HepG2 (cell line): ENCODE measurements around the gene AP3D1. TPM values are rescaled to one million over a fixed set of nuclear protein-coding genes. Genes with fewer than 3 reads are reported as not detected.

Source experiments
- ATAC-seq: fragments of 200-7000 bp; cut with Tn5 transposase; 3 replicates; pipeline ENCODE4 v1.9.1; 2020; ENCODE audit warnings: mild to moderate bottlenecking, moderate library complexity
- BruUV-seq: library from RNA; stranded (reverse); fragments of 400-500 nt; replicated peaks from 2 replicates; lab custom pipeline; 2021; lab: Mats Ljungman, UMichigan
- CTCF ChIA-PET: fragments of 300-600 bp; formaldehyde crosslinking; extraction: SDS; loops from one replicate; lab custom pipeline; 2021; ENCODE audit warnings: low total read pairs, inconsistent platforms, low intra/inter-chr PET ratio; lab: Yijun Ruan, JAX
- POLR2A ChIA-PET: fragments of 350-600 bp; sonication (Branson Sonifier 250); formaldehyde crosslinking; loops from one replicate; lab custom pipeline; 2020; ENCODE audit warnings: antibody characterized with exemption, inconsistent platforms; lab: Yijun Ruan, JAX
- DNase-seq: peaks from one replicate; pipeline ENCODE4 v3.0.0-alpha.2; 2015; ENCODE audit warnings: low spot score
- FAIRE-seq: peaks from 3 replicates; lab custom pipeline; 2011; peaks lifted over from hg19 to GRCh38; lab: Jason Lieb, UNC
- H2AFZ ChIP-seq: one replicate; pipeline ENCODE4 v1.6.1; 2011; ENCODE audit warnings: low read length, inconsistent platforms
- H3K27ac ChIP-seq: fragments of 300-600 bp; 3 replicates; pipeline ENCODE4 v1.8.0; 2011; ENCODE audit warnings: mixed run types, mild to moderate bottlenecking, mixed read lengths, low read length, inconsistent platforms; ENCODE audit not compliant: insufficient read depth; ENCODE audit errors: extremely low read length
- H3K27me3 ChIP-seq, 2 experiments: fragments of 200-600 bp in 1 of 2; 2 replicates in 1 of 2; 3 replicates in 1 of 2; pipeline versions ENCODE4 v1.6.0 to v1.8.0; 2011; ENCODE audit warnings: low read length in 2 of 2, mild to moderate bottlenecking in 2 of 2, moderate library complexity in 2 of 2, inconsistent platforms in 1 of 2; ENCODE audit not compliant: insufficient read depth in 2 of 2, control insufficient read depth in 1 of 2
- H3K36me3 ChIP-seq, 2 experiments: fragments of 200-600 bp in 1 of 2; replicated peaks in 1 of 2; 2 replicates in 1 of 2; 3 replicates in 1 of 2; pipeline versions ENCODE4 v1.5.1 to v1.8.0; 2011; ENCODE audit warnings: low read length in 2 of 2, inconsistent platforms in 1 of 2; ENCODE audit not compliant: insufficient read depth in 2 of 2, control insufficient read depth in 1 of 2
- H3K4me1 ChIP-seq: 2 replicates; pipeline ENCODE4 v1.5.1; 2012; ENCODE audit warnings: low read length, inconsistent platforms; ENCODE audit not compliant: insufficient read depth
- H3K4me2 ChIP-seq: 2 replicates; pipeline ENCODE4 v1.6.0; 2011; ENCODE audit warnings: low read depth, low read length, inconsistent platforms
- H3K4me3 ChIP-seq, 3 experiments: fragments of 200-600 bp in 1 of 3; sonication (generic), shearing (Covaris generic) in 1 of 3; replicated peaks in 1 of 3; 2 replicates each; pipeline ENCODE4 v1.5.1; 2011 to 2016; ENCODE audit warnings: low read length in 3 of 3, inconsistent platforms in 2 of 3, low read depth in 2 of 3, mild to moderate bottlenecking in 2 of 3, control low read depth in 1 of 3, mixed read lengths in 1 of 3; ENCODE audit not compliant: insufficient read depth in 1 of 3
- H3K79me2 ChIP-seq: one replicate; pipeline ENCODE4 v1.6.1; 2011; ENCODE audit warnings: low read length, inconsistent platforms; ENCODE audit not compliant: insufficient read depth
- H3K9ac ChIP-seq: 2 replicates; pipeline ENCODE4 v1.6.0; 2011; ENCODE audit warnings: mild to moderate bottlenecking, low read depth, low read length, inconsistent platforms; ENCODE audit not compliant: insufficient read depth
- H3K9me3 ChIP-seq: 2 replicates; pipeline ENCODE4 v1.5.1; 2012; ENCODE audit warnings: mild to moderate bottlenecking, low read length
- H4K20me1 ChIP-seq: 2 replicates; pipeline ENCODE4 v1.6.0; 2011; ENCODE audit warnings: inconsistent platforms, mild to moderate bottlenecking, low read length, moderate library complexity; ENCODE audit not compliant: insufficient read depth
- CEBPG ChIP-seq: IDR thresholded peaks from 2 replicates; pipeline ENCODE4 v1.6.1; 2016
- IRF2 ChIP-seq: IDR thresholded peaks from 2 replicates; pipeline ENCODE4 v1.6.1; 2018; ENCODE audit warnings: missing genetic modification reagents, missing compliant biosample characterization
- MXD3 ChIP-seq: IDR thresholded peaks from 2 replicates; pipeline ENCODE4 v1.6.1; 2016; ENCODE audit warnings: mild to moderate bottlenecking, missing biosample characterization, missing genetic modification reagents
- MXI1 ChIP-seq: IDR thresholded peaks from 3 replicates; pipeline ENCODE4 v1.6.1; 2012; ENCODE audit warnings: low read depth, low read length, inconsistent platforms, borderline replicate concordance
- PTBP1 ChIP-seq: fragments of 200-400 bp; formaldehyde crosslinking; IDR thresholded peaks from 2 replicates; pipeline ENCODE4 v1.6.1; 2018; ENCODE audit warnings: low read length, low read depth; ENCODE audit not compliant: poor library complexity, severe bottlenecking
- REPIN1 ChIP-seq: sonication (generic); formaldehyde crosslinking; IDR thresholded peaks from 2 replicates; pipeline ENCODE4 v1.8.0; 2022; ENCODE audit warnings: missing genetic modification reagents, low read depth, mild to moderate bottlenecking, borderline replicate concordance
- SOX13 ChIP-seq, 3 experiments: fragments of 450-650 bp in 1 of 3; sonication (generic) in 1 of 3; formaldehyde crosslinking in 1 of 3; IDR thresholded peaks in 2 of 3; conservative IDR thresholded peaks in 1 of 3; 2 replicates each; pipeline versions ENCODE4 v1.5.0 to v1.6.1; 2016 to 2020; ENCODE audit warnings: antibody characterized with exemption in 1 of 3, mild to moderate bottlenecking in 1 of 3, missing compliant biosample characterization in 1 of 3, missing genetic modification reagents in 1 of 3, moderate library complexity in 1 of 3
- ZBTB38 ChIP-seq: sonication (generic); formaldehyde crosslinking; IDR thresholded peaks from 2 replicates; pipeline ENCODE4 v1.5.1; 2020; ENCODE audit warnings: mild to moderate bottlenecking, missing genetic modification reagents
- ZFP37 ChIP-seq: sonication (generic); formaldehyde crosslinking; IDR thresholded peaks from 2 replicates; pipeline ENCODE4 v1.4.0; 2020; ENCODE audit warnings: missing genetic modification reagents, borderline replicate concordance
- ZNF574 ChIP-seq: sonication (generic); formaldehyde crosslinking; IDR thresholded peaks from 2 replicates; pipeline ENCODE4 v1.4.0; 2020; ENCODE audit warnings: missing genetic modification reagents
- ZNF703 ChIP-seq: sonication (generic); formaldehyde crosslinking; IDR thresholded peaks from 2 replicates; pipeline ENCODE4 v1.5.1; 2020; ENCODE audit warnings: missing genetic modification reagents, mild to moderate bottlenecking, moderate library complexity, borderline replicate concordance
- ZNF710 ChIP-seq: sonication (generic); formaldehyde crosslinking; IDR thresholded peaks from 2 replicates; pipeline ENCODE4 v1.5.0; 2020; ENCODE audit warnings: mild to moderate bottlenecking, missing genetic modification reagents, borderline replicate concordance
- ZNF780A ChIP-seq: sonication (generic); formaldehyde crosslinking; IDR thresholded peaks from 2 replicates; pipeline ENCODE4 v1.8.0; 2022; ENCODE audit warnings: mild to moderate bottlenecking, missing genetic modification reagents, moderate library complexity
- ZSCAN12 ChIP-seq: sonication (generic); formaldehyde crosslinking; IDR thresholded peaks from 2 replicates; pipeline ENCODE4 v1.9.0; 2021; ENCODE audit warnings: mild to moderate bottlenecking, missing genetic modification reagents
- WGBS: methylation state at CpG from one replicate; pipeline ENCODE4 v1.1.6; 2017; ENCODE audit warnings: low lambda C conversion rate; 5-methylcytosine and 5-hydroxymethylcytosine counted together
- in situ Hi-C: cut with HindIII; loops from 2 replicates; pipeline ENCODE4 v1.10.0; 2017; ENCODE audit warnings: low pct_unique_long_range_greater_than_20kb; ENCODE audit not compliant: extremely low pct_ligation_motif_present
- intact Hi-C: fragments of 100-400 bp; cut with micrococcal nuclease; formaldehyde crosslinking; loops from one replicate; pipeline ENCODE4 v1.10.0; 2022; ENCODE audit not compliant: unreplicated experiment
- polyA plus RNA-seq, 8 experiments: library from polyadenylated mRNA; depleted of rRNA in 3 of 8; stranded (reverse) in 7 of 8; unstranded in 1 of 8; fragments of >200 nt; fragmentation: Illumina TruSeq in 4 of 8; extraction: Trizol in 4 of 8; gene quantifications; 2 replicates each; pipeline versions ENCODE4 v1.2.1 to v1.2.3, GENCODE V29; 2011 to 2016; ENCODE audit warnings: low read depth in 4 of 8, missing spikeins in 1 of 8, mixed read lengths in 1 of 8; ENCODE audit not compliant: insufficient read depth in 1 of 8
- total RNA-seq, 5 experiments: library from RNA; depleted of rRNA; stranded (reverse); fragments of >200 nt; fragmentation: Illumina TruSeq; extraction: Trizol; gene quantifications; 2 replicates each; pipeline ENCODE4 v1.2.3, GENCODE V29; 2016; ENCODE audit warnings: low read depth in 1 of 5

Gene AP3D1
- total and polyA plus RNA-seq, 2 of the 13 experiments (the other 11 are each of a cell fraction or from before 2014, with no cell fraction given) = 68.0 to 82.6 TPM

- TF ChIP-seq SOX13 (IDR thresholded peaks at IDR 0.05) = peak; percentile 80; the same call in 1 of the 2 replicates
- TF ChIP-seq SOX13 (CRISPR knock-in tag; conservative IDR thresholded peaks at IDR 0.05 in 1 of 2, IDR thresholded peaks at IDR 0.05 in 1 of 2) = peak; percentile 46 to 82; a peak in 2 of 4 replicates
- TF ChIP-seq ZNF710 = peak; percentile 83; the same call in 1 of the 2 replicates
- 0 out of 2 replicates have a peak, but pooled peaks have one; percentile 66 for TF ChIP-seq ZSCAN12 (CRISPR knock-in tag)
- peak; percentile 81 for TF ChIP-seq IRF2 (CRISPR knock-in tag)
- TF ChIP-seq MXD3 (CRISPR knock-in tag) = peak; percentile 27; the same call in 1 of the 2 replicates
- peak; percentile 67; the same call in 2 of the 3 replicates for TF ChIP-seq MXI1
- TF ChIP-seq, all 625 proteins: peak for 244; not testable (repeated sequence) for 381
These were observed 64.4 kb downstream of the AP3D1 start (continued) for GRCh38 chr19:2086695-2087620.

GRCh38 chr19:2084993-2085720 lies 66.2 kb downstream of the AP3D1 start:
- no peak for FAIRE-seq
- no peak overlapping the region for H3K27ac ChIP-seq
- no peak overlapping the region for H3K4me3 ChIP-seq
- H3K36me3 ChIP-seq = no peaks in the 10 kb centered on the region; a peak in 1 of 5 replicates
- 95% methylated on average over 27 of the region's 28 CpGs for WGBS
- no peaks in the 10 kb centered on the region for H3K9me3 ChIP-seq
- no peaks in the 10 kb centered on the region for H3K79me2 ChIP-seq
- H3K4me1 ChIP-seq = peaks cover 56% of the 10 kb centered on the region
- in situ Hi-C loops = no loop called here
- no TSS peak for BruUV-seq
- ChIA-PET CTCF (no interaction called here), POLR2A (no interaction called here)
- H3K4me2 ChIP-seq = no peak overlapping the region
- H3K27me3 ChIP-seq = no peaks in the 10 kb centered on the region
- DNase-seq = no peak
- no peak overlapping the region for H3K9ac ChIP-seq
- ATAC-seq = no peak
- intact Hi-C loops = no loop called here
- H4K20me1 ChIP-seq = no peaks in the 10 kb centered on the region
- H2AFZ ChIP-seq = no peak overlapping the region
- TF ChIP-seq ZBTB38 (CRISPR knock-in tag) (peak; percentile 53; the same call in 1 of the 2 replicates), ZNF574 (no peak), ZNF703 (no peak), ZNF780A (CRISPR knock-in tag) (no peak), PTBP1 (no peak), CEBPG (CRISPR knock-in tag) (no peak), ZFP37 (CRISPR knock-in tag) (no peak), REPIN1 (CRISPR knock-in tag) (no peak)
